ENCODE results near the gene MCC.

DNA sequence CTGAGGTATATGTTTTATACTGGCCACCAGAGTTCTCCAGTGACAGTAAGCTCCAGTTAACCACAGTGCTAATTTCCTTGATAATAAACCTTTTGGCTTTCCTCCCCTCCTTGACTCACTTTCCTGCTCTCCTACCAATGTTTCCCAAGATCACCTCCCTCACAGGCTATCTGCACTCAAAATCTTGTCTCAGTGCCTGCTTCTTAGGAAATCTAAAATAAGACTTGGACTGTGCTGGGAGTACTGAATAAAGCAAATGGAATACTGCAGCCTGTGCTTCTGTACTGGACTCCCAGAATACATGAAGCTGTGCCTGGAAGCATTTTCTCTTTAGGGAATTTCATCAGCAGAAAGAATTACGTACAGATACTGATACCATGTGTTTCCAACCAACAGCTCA, 513.4 kb downstream of the MCC start:
- TF ChIP-seq, protein P1, sequence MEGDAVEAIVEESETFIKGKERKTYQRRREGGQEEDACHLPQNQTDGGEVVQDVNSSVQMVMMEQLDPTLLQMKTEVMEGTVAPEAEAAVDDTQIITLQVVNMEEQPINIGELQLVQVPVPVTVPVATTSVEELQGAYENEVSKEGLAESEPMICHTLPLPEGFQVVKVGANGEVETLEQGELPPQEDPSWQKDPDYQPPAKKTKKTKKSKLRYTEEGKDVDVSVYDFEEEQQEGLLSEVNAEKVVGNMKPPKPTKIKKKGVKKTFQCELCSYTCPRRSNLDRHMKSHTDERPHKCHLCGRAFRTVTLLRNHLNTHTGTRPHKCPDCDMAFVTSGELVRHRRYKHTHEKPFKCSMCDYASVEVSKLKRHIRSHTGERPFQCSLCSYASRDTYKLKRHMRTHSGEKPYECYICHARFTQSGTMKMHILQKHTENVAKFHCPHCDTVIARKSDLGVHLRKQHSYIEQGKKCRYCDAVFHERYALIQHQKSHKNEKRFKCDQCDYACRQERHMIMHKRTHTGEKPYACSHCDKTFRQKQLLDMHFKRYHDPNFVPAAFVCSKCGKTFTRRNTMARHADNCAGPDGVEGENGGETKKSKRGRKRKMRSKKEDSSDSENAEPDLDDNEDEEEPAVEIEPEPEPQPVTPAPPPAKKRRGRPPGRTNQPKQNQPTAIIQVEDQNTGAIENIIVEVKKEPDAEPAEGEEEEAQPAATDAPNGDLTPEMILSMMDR (IDR thresholded peaks at IDR 0.05) = no peak
- no peak for TF ChIP-seq POLR2A (IDR thresholded peaks at IDR 0.05; ENCODE audit: low read depth)
